ENCODE measurements around the gene EXOC3L1.

EXOC3L1 gene, protein sequence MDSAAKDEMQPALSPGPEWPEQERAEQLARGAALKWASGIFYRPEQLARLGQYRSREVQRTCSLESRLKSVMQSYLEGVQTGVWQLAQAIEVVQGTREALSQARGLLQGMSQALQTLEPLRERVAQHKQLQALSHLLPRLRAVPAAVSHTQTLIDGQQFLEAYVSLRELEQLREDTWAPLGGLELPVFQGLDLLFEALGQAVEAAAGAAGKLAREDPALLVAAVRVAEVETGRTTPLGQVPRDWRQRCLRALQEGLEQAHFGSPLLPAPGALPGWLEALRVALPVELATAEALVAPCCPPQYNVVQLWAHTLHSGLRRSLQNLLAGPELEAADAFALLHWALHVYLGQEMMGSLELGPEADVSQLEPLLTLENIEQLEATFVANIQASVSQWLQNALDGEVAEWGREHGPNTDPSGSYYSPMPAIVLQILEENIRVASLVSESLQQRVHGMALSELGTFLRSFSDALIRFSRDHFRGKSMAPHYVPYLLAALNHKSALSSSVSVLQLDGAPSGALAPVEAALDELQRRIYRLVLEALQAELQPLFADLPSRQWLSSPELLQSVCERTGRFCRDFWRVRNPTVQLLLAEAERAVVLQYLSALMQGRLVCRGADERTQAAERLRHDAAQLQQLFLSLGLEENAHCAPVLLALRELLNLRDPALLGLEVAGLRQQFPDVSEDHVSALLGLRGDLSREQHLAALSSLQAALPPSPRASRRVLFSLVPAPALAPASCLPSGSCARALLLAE

DNA sequence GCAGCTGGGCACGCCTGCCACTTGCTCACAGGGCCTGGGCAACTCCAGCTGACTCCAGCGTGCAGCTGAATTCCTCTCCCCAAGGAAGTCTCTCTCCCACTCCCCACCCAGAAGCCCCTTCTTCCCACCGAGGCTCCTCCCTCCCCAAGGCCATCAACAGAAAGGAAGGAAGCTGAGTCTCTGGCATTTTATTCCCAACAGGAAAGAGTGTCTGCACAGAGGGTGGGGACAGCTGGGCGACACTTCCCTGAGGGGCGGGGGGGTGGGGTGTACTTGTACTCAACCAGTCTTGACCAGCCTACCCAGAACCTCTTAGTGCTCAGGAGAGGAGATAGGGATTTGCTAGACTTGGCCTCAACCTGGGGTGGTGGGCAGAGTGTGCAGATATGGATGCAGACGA is at the start of gene EXOC3L1:
TSS of gene EXOC3L1 (minus strand) at position 96 of the 400 bp plus-strand sequence. CDS start 460 bp downstream, outside the sequence.
- no peak for DNase-seq

- no peak for DNase-seq
Measured at GRCh38 chr16:67238806-67239470, 49.0 kb upstream of the EXOC3L1 start.

- no peak for DNase-seq
Measured at GRCh38 chr16:67238278-67238575, 48.3 kb upstream of the EXOC3L1 start.

GRCh38 chr16:67237396-67238277 is 47.7 kb upstream of the EXOC3L1 start:
- DNase-seq = no peak

DNA sequence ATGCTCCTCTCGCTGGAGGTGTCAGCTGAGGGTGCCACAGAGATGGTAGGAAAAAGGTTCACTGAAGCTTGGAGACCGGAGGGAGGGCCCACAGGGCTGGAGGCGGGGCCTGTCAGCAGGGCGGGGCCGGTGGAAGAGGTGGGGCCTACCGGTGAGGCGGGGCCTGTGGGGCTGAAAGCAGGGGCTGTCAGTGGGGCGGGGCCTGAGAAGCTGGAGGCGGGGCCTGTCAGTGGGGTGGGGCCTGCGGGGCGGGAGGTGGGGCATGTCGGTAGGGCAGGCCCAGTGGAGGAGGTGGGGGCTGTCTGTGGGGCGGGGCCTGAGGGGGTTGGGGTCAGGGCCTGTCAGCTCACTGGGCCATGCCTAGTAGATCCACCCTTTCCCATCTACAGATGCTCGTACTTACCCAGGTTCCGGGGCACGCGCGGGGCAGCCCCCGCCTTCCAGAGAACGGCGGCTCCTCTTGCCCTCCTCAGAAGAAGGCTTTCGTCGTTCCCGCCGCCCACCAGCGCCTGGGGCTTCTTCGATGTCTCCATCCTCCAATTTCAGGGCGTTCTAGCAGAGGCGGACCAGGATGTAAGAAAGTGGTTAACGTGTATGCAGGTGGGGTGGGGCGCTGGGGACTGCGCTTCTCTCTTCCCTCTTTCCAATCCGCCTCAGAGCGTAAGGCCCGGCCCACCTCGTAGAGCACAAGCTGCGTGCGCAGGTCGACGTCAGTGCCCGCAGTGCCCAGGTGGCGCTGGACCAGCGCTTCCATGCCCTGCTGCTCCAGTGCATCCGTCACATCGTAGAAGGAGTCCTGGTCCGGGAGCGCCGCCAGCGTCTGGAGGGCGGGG is 46.8 kb upstream of the EXOC3L1 start:
- DNase-seq = no peak

DNA sequence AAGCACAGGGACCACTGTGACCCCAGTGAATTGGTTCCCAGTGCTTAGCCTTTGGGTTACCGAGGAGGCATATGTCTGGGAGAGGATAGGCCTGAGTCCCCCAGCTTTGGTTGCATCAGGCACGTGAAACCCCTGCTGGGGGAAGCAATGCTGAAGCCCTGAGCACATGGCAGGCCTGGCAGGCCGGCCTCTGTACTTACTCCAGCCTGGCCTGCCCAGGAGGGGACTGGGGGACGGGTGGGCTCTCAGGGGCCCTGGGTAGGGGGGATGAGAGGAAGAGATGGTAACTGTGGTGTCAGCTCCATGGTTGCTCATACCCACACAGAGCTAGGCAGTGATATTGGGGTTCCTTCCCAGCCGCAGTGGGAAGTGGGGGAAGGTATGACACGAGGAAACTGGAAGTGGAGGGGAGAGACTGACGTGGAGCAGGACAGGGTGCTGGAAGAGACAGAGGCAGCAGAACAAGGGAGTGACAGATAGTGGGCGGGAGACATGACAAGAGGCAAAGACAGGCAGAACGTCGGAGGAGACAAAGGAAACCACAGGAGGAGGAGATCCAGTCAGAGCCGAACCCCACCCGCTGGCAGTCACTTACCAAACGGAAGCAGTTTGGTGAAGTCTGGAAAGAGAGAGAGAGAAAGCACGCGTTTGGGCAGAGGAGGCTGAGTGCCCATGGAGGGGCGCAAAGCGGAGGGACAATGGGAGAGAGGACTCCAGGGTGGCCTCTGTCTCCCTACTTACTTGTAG is 46.1 kb upstream of the EXOC3L1 start:
- no peak for DNase-seq

- DNase-seq = no peak
Measured at GRCh38 chr16:67234180-67234597, 44.3 kb upstream of the EXOC3L1 start.

DNA sequence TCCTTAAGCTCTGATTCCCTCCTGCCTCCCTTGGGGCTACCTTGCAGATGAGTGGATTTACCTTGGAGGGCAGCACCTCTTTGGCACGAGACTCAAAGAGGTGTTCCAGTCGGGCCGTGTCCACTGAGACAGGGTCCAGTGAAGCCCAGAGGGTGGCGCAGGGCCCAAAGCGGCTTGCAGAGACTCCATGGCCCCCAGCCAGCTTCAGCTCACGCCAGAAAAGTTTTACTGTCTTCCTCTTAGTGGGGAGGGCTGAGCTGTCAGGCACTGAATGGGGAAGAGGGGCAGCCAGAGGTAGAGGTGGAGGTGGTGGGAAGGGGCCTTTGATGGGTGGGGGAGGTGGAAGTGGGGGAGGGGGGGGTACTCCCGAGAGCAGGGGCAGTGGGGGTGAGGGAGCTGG is 43.7 kb upstream of the EXOC3L1 start:
- DNase-seq = no peak

- DNase-seq = no peak
Measured at GRCh38 chr16:67230809-67231660, 41.1 kb upstream of the EXOC3L1 start.

DNA sequence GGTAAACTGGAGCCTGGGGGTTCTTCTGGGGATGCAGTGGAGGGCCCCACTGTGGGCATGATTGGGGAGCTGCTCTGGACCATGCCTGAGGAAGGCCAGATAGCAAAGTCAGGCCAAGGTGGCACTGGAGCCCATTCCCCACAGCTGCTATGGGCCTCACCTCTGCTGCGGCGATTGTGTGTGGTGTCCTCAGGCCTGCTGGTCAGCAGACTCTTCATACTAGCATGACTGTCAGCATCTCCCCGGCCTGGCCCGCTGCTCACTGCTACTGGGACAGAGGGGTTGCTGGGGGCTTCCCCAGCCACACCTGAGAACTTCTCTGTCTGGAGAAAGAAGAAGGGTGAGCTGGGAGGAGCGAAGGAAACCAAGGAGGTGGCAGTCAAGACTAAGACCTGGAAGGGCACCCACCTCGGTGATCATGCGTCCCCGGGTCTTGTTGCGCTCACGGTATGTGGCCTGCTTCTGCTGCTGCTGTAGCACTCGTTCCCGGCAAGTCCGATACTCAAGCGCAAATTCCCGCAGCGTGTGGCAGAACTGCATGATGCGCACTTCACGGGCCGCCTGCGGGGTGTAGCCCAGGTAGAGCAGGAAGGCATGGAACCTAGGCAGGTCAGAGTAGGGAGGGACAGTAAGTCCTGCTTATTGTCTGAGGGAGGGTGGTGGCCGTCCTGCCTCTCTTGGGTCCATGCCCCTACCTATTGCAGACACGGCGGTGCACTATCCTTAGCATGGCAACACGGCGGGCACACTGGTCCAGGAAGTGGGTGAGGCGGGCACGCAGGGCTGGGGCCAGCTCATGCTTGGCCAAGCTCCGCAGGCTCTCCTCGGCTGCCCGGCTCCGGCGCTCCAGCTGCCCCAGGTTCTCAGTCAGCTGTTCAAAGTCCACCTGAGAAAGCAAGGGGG is 40.2 kb upstream of the EXOC3L1 start:
- no peak for DNase-seq

DNA sequence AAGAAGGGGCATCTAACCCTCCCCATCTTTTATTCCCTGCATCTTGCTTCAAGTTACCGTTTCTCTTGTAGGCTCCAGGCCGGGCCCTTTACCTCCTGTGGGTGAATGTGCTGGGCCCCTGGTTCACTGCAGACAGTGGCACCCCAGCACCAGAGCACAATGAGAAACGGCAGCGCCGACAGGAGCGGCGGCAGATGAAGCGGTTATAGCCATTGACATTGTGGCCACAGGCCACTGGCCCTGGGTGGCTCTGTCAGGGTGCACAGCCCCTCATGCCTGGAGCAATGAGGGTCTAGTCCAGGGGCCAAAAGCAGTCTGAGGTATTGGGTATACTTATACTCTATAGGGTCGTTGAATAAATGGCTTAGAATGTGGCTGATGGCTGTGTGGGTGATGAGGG is 39.0 kb upstream of the EXOC3L1 start:
- DNase-seq = no peak

GRCh38 chr16:67228034-67228785 is 38.3 kb upstream of the EXOC3L1 start:
- no peak for DNase-seq

GRCh38 chr16:67227567-67227921 is 37.6 kb upstream of the EXOC3L1 start:
- DNase-seq = no peak

GRCh38 chr16:67226804-67227566 is 37.0 kb upstream of the EXOC3L1 start, which contains the start of gene TMEM208:
Gene TMEM208 (plus strand): TSS chr16:67227130. CDS start chr16:67227219, 89 bp downstream.
- DNase-seq = peak; percentile 79

DNA sequence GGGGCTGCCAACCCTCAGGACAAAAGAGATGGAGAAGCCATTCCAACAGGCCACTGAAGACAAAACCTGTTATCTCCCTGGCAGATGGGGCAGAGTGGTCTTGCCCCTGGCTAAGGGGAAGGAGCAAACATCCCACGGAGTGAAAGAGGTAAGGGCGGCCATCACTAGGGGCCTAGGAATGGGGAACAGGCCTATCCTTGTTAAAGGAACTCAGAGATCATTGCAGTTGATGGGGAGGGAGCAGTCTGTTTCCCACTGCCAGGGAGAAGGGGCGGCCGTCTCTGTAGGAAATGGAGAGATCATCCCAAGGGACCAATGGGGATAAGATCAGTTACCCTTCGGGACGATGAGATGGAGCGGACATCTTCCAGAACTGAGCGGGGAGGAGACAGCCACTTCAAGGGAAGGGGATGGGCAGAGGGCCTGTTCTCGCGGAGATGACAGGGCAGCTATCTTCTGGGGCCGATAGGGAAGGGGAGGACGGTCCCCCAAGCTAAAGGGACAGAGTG is 36.4 kb upstream of the EXOC3L1 start:
- peak; percentile 27 for DNase-seq

- DNase-seq = no peak
Measured at GRCh38 chr16:67223992-67224391, 34.1 kb upstream of the EXOC3L1 start.

All from DMS79 treated with DMSO at 0.1 percent for 48 hours (cell line).